Glomerular endothelial cell (primary cell): Measurements from ENCODE around the gene OPTC. TPM values are rescaled to one million over a fixed set of nuclear protein-coding genes. Genes with fewer than 3 reads are reported as not detected.

ENCODE experiments used
- DNase-seq: peaks from one replicate; pipeline ENCODE4 v3.0.0-alpha.2; 2011; ENCODE audit warnings: low read depth, low spot score; ENCODE audit errors: extremely low read depth
- total RNA-seq: library from RNA; depleted of rRNA; stranded (reverse); fragments of >200 nt; gene quantifications from 2 replicates; pipeline ENCODE4 v1.2.3, GENCODE V29; 2015

OPTC gene
- total RNA-seq, 1 donor from 2014 or later: not detected

- no peak for DNase-seq
Measured at GRCh38 chr1:203528976-203529835, 35.3 kb downstream of the OPTC start.

GRCh38 chr1:203531063-203531462 lies 37.1 kb downstream of the OPTC start:
- no peak for DNase-seq

GRCh38 chr1:203534012-203534411 lies 40.1 kb downstream of the OPTC start:
- no peak for DNase-seq

- DNase-seq: no peak
Measured at GRCh38 chr1:203534526-203534925, 40.6 kb downstream of the OPTC start.

- DNase-seq: no peak
Measured at GRCh38 chr1:203536575-203536974, 42.6 kb downstream of the OPTC start.

- DNase-seq: no peak
Measured at GRCh38 chr1:203536980-203537455, 43.1 kb downstream of the OPTC start.

GRCh38 chr1:203537806-203538464 lies 44.0 kb downstream of the OPTC start:
- DNase-seq: no peak

- no peak for DNase-seq
Measured at GRCh38 chr1:203538726-203539125, 44.8 kb downstream of the OPTC start.

- DNase-seq: no peak
Measured at GRCh38 chr1:203539831-203540546, 46.0 kb downstream of the OPTC start.

- DNase-seq: no peak
Measured at GRCh38 chr1:203544485-203544884, 50.5 kb downstream of the OPTC start.

- DNase-seq: no peak
Measured at GRCh38 chr1:203544978-203545816, 51.2 kb downstream of the OPTC start.

GRCh38 chr1:203546274-203546673 lies 52.3 kb downstream of the OPTC start:
- no peak for DNase-seq

GRCh38 chr1:203547147-203547546 lies 53.2 kb downstream of the OPTC start:
- DNase-seq: no peak

GRCh38 chr1:203547771-203548421 lies 53.9 kb downstream of the OPTC start:
- no peak for DNase-seq

GRCh38 chr1:203548892-203549291 lies 54.9 kb downstream of the OPTC start:
- DNase-seq: no peak

GRCh38 chr1:203549309-203549708 lies 55.4 kb downstream of the OPTC start:
- DNase-seq: no peak

GRCh38 chr1:203550846-203551245 lies 56.9 kb downstream of the OPTC start:
- DNase-seq: no peak

- DNase-seq: no peak
Measured at GRCh38 chr1:203551550-203551949, 57.6 kb downstream of the OPTC start.

- no peak for DNase-seq
Measured at GRCh38 chr1:203553496-203553895, 59.5 kb downstream of the OPTC start.

- DNase-seq: no peak
Measured at GRCh38 chr1:203554071-203554470, 60.1 kb downstream of the OPTC start.
